GM21526 (cell line): ENCODE data around the gene BAZ1B.
A peak's percentile ranks its signal among the peaks of the same experiment; 100 is the strongest.
"Not testable (repeated sequence)": the region's sequence is repeated elsewhere in the genome, so short reads cannot be mapped to it uniquely, and the experiment has no call there.

Source experiments
- ATAC-seq: cut with Tn5 transposase; IDR thresholded peaks from one replicate; pipeline ENCODE4 v1.9.1; 2021; ENCODE audit warnings: moderate library complexity; ENCODE audit not compliant: unreplicated experiment, low FRiP score

BAZ1B gene

GRCh38 chr7:73539709-73540108 lies 17.6 kb upstream of the BAZ1B start:
- no peak for ATAC-seq

- ATAC-seq: not testable (repeated sequence)
These were observed 16.4 kb upstream of the BAZ1B start for GRCh38 chr7:73538510-73538909.

- no peak for ATAC-seq
These were observed 15.0 kb upstream of the BAZ1B start for GRCh38 chr7:73537051-73537450.

- ATAC-seq: no peak
These were observed 14.4 kb upstream of the BAZ1B start for GRCh38 chr7:73536479-73536878.

- ATAC-seq: not testable (repeated sequence)
These were observed 13.8 kb upstream of the BAZ1B start for GRCh38 chr7:73535918-73536317.

- no peak for ATAC-seq
These were observed 11.6 kb upstream of the BAZ1B start for GRCh38 chr7:73533742-73534141.

GRCh38 chr7:73532224-73532623 lies 10.1 kb upstream of the BAZ1B start:
- ATAC-seq: no peak

- no peak for ATAC-seq
These were observed 8.7 kb upstream of the BAZ1B start for GRCh38 chr7:73530800-73531199.

- no peak for ATAC-seq
These were observed 5.1 kb upstream of the BAZ1B start for GRCh38 chr7:73526896-73527821.

GRCh38 chr7:73526158-73526494 lies 4.0 kb upstream of the BAZ1B start:
- ATAC-seq: not testable (repeated sequence)

- peak; percentile 31 for ATAC-seq
These were observed 423 bp downstream of the BAZ1B start for GRCh38 chr7:73521636-73522104.

GRCh38 chr7:73520673-73521635 lies 1.1 kb downstream of the BAZ1B start:
- no peak for ATAC-seq

GRCh38 chr7:73519867-73520672 lies 2.0 kb downstream of the BAZ1B start:
- no peak for ATAC-seq

GRCh38 chr7:73518470-73518869 lies 3.6 kb downstream of the BAZ1B start:
- ATAC-seq: no peak

- no peak for ATAC-seq
These were observed 4.7 kb downstream of the BAZ1B start for GRCh38 chr7:73517241-73517995.

- ATAC-seq: no peak
These were observed 6.9 kb downstream of the BAZ1B start for GRCh38 chr7:73515178-73515577.

- no peak for ATAC-seq
These were observed 9.9 kb downstream of the BAZ1B start for GRCh38 chr7:73512018-73512780.

- ATAC-seq: no peak
These were observed 12.6 kb downstream of the BAZ1B start for GRCh38 chr7:73509463-73509862.

- ATAC-seq: no peak
These were observed 14.5 kb downstream of the BAZ1B start for GRCh38 chr7:73507556-73507955.
